T-cell (primary cell): ENCODE measurements around the gene TSC1. TPM values are rescaled to one million over a fixed set of nuclear protein-coding genes. Genes with fewer than 3 reads are reported as not detected.

ENCODE experiments used
- ATAC-seq, 4 experiments: fragments of 200-7000 bp in 3 of 4; fragments of 150-1000 bp in 1 of 4; cut with Tn5 transposase; replicated peaks in 1 of 4; 1 replicate in 3 of 4; 2 replicates in 1 of 4; pipeline ENCODE4 v1.10.0; 2021; ENCODE audit warnings: moderate library complexity in 3 of 4, mild to moderate bottlenecking in 2 of 4, moderate number of reproducible peaks in 1 of 4
- CTCF ChIA-PET, 2 donors: fragments of 300-600 bp; sonication (Branson Sonifier 250); formaldehyde crosslinking; loops; one replicate each; lab custom pipeline; 2022; ENCODE audit warnings: antibody characterized with exemption in 2 of 2; lab: Charles Lee
- POLR2A ChIA-PET, 2 donors: fragments of 300-600 bp; sonication (Branson Sonifier 250); formaldehyde crosslinking; loops; one replicate each; lab custom pipeline; 2022; ENCODE audit warnings: antibody characterized with exemption in 2 of 2; lab: Charles Lee
- DNase-seq, 35 experiments: peaks; one replicate each; pipeline versions ENCODE4 v3.0.0 to v3.0.0-alpha.2; 2013 to 2023
- H3K27ac ChIP-seq: one replicate; pipeline ENCODE4 v1.5.1; 2013; ENCODE audit warnings: low read length
- H3K27me3 ChIP-seq, 2 experiments: replicated peaks in 1 of 2; 1 replicate in 1 of 2; 2 replicates in 1 of 2; pipeline versions ENCODE4 v1.6.1 to v1.7.0; 2013; ENCODE audit warnings: low read length in 1 of 2, mixed read lengths in 1 of 2; ENCODE audit not compliant: control insufficient read depth in 2 of 2, insufficient read depth in 2 of 2; ENCODE audit errors: extremely low read depth in 1 of 2
- H3K36me3 ChIP-seq, 2 donors: 1 replicate in 1 of 2; 2 replicates in 1 of 2; pipeline versions ENCODE4 v1.6.1 to v1.7.0; 2013; ENCODE audit warnings: low read length in 1 of 2; ENCODE audit not compliant: control insufficient read depth in 2 of 2, insufficient read depth in 1 of 2; ENCODE audit errors: extremely low read depth in 1 of 2
- H3K4me1 ChIP-seq, 2 experiments: 1 replicate in 1 of 2; 2 replicates in 1 of 2; pipeline versions ENCODE4 v1.6.1 to v1.7.0; 2013; ENCODE audit warnings: low read length in 2 of 2, mixed read lengths in 1 of 2; ENCODE audit not compliant: insufficient read depth in 2 of 2, control insufficient read depth in 1 of 2; ENCODE audit errors: extremely low read depth in 1 of 2
- H3K4me3 ChIP-seq, 2 donors: 1 replicate in 1 of 2; 2 replicates in 1 of 2; pipeline versions ENCODE4 v1.5.1 to v1.7.0; 2013; ENCODE audit warnings: mild to moderate bottlenecking in 2 of 2, low read length in 1 of 2, moderate library complexity in 1 of 2; ENCODE audit not compliant: control insufficient read depth in 1 of 2; ENCODE audit errors: extremely low read depth in 1 of 2
- H3K9me3 ChIP-seq: 2 replicates; pipeline ENCODE4 v1.7.0; 2013
- H3K27ac Mint-ChIP-seq, 2 donors: one replicate each; pipeline ENCODE4 v1.8.0; 2020 to 2021; ENCODE audit warnings: mild to moderate bottlenecking in 2 of 2, mixed read lengths in 2 of 2
- H3K27me3 Mint-ChIP-seq, 2 donors: one replicate each; pipeline ENCODE4 v1.8.0; 2021 to 2022; ENCODE audit warnings: mixed read lengths in 2 of 2
- H3K36me3 Mint-ChIP-seq: one replicate; pipeline ENCODE4 v1.8.0; 2021; ENCODE audit warnings: mixed read lengths
- H3K4me1 Mint-ChIP-seq, 3 donors: one replicate each; pipeline ENCODE4 v1.8.0; 2020 to 2022; ENCODE audit warnings: mixed read lengths in 3 of 3, mild to moderate bottlenecking in 1 of 3
- H3K4me3 Mint-ChIP-seq, 3 donors: one replicate each; pipeline ENCODE4 v1.8.0; 2020 to 2022; ENCODE audit warnings: mild to moderate bottlenecking in 3 of 3, mixed read lengths in 3 of 3, moderate library complexity in 3 of 3
- H3K9me3 Mint-ChIP-seq, 3 donors: one replicate each; pipeline ENCODE4 v1.8.0; 2020 to 2022; ENCODE audit warnings: mixed read lengths in 3 of 3
- WGBS: methylation state at CpG from one replicate; pipeline ENCODE4 v1.1.5; 2013; ENCODE audit warnings: missing lambda C conversion rate; ENCODE audit not compliant: insufficient coverage; 5-methylcytosine and 5-hydroxymethylcytosine counted together
- total RNA-seq, 35 experiments: library from RNA in 6 of 35; stranded (reverse) in 6 of 35; fragments of 120-200 nt in 1 of 35; gene quantifications; one replicate each; pipeline versions ENCODE4 v1.2.1 to v1.2.4 and lab custom pipeline; 2013 to 2026

TSC1 gene
- total RNA-seq, 5 donors from 2014 or later (not counting 1 experiment from before 2014, with no cell fraction given), result 56.4 to 70.4 (median 59.8) TPM

DNA sequence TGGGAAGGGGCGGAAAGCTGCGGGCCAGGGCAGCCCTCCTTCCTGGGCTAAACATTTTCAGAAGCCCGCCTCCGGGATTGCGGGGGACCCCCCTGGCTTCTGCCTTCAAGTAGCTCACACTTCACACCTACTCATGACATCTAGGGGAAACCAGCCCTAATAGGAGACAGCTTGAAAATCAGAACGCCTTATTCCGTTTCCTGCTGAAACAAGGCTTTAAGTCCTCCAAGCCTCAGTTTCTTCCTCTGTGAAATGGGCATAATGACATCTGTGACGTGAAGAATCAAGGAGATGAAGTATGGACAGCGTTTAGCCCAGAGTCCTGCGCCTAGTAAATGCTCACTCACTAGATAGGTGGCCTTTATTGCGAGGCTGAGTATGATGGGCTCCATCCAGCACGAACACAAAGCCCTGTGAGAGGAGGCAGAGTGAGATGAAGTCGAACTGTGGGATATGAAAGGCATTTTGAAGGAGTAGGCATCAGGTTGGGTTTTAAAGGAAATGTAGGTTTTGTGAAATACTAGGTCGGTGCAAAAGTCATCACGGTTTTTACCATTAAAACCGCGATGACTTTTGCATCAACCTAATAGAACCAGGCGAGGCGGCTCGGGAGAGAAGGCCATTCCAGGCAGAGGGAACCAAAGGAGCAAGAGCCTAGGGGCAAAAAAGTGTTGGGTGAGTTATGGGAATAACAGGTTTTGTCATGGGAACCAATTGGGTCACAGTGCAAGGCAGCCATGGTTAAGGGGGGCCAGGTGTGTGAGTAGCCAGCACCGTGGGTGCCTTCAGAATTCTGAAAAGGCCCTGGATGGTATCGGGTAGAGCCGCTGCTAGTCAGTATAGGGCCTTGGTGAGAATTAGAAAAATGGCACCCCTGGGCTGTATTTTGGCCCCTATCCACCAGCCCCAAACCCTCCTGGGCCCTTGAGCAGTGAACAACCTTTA, 1.0 kb upstream of the TSC1 start:
- CTCF ChIA-PET, result interaction anchor here (0.6 to 3.0 kb wide), 4 partner anchors 41 to 514 kb away, joined by 3 to 14 read pairs (median 5); partner anchors contain the start of gene CACFD1 (in 1 of the 2)
- DNase-seq, result peak in 2 of 35 experiments; percentile 1 to 3
- peak overlapping the region; percentile 94 to 97 (median 95) for H3K4me3 Mint-ChIP-seq
- WGBS, result 73% methylated on average over 20 of the region's 23 CpGs
- Histone ChIP-seq H3K27me3 (no peaks in the 10 kb centered on the region), H3K9me3 (no peaks in the 10 kb centered on the region), H3K4me3 (peak overlapping the region; percentile 63 to 79), H3K27ac (peak overlapping the region; percentile 94), H3K36me3 (no peaks in the 10 kb centered on the region), H3K4me1 (peaks cover 10 to 21% of the 10 kb centered on the region in 2 experiments)
- ATAC-seq, result peak in 2 of 4 experiments; percentile 19 to 23
- no peaks in the 10 kb centered on the region for H3K36me3 Mint-ChIP-seq
- peaks cover 30 to 37% (median 36%) of the 10 kb centered on the region in 3 donors for H3K4me1 Mint-ChIP-seq
- H3K27ac Mint-ChIP-seq, result peak overlapping the region; percentile 100
- POLR2A ChIA-PET, result interaction anchor here (0.6 to 0.8 kb wide), 4 partner anchors 27 to 1441 kb away, joined by 3 to 8 read pairs (median 6); no protein-coding TSS in a partner anchor
- H3K9me3 Mint-ChIP-seq, result peaks cover 0 to 3% (median 0%) of the 10 kb centered on the region in 3 donors
- no peaks in the 10 kb centered on the region for H3K27me3 Mint-ChIP-seq

GRCh38 chr9:132943651-132944293, 644 bp downstream of the TSC1 start:
- WGBS, result 2% methylated on average over 17 of the region's 25 CpGs

GRCh38 chr9:132942541-132943182, 1.8 kb downstream of the TSC1 start:
- H3K9me3 Mint-ChIP-seq, result peaks cover 0 to 3% (median 0%) of the 10 kb centered on the region in 3 donors
- CTCF ChIA-PET, result interaction anchor here (0.5 to 3.0 kb wide), 3 partner anchors 32 to 45 kb away, joined by 3 to 14 read pairs (median 4); no protein-coding TSS in a partner anchor
- no peaks in the 10 kb centered on the region for H3K27me3 ChIP-seq
- no peaks in the 10 kb centered on the region for H3K27me3 Mint-ChIP-seq
- no peaks in the 10 kb centered on the region for H3K36me3 ChIP-seq
- peak overlapping the region; percentile 94 to 97 (median 95) for H3K4me3 Mint-ChIP-seq
- no peak overlapping the region for H3K4me3 ChIP-seq
- no CpG with 5 or more reads among the region's 5 CpGs for WGBS
- POLR2A ChIA-PET, result interaction anchor here in 1 of 2 donors (0.7 kb wide), 1 partner anchor 125 kb away, joined by 4 read pairs; no protein-coding TSS in a partner anchor
- DNase-seq (no peak), ATAC-seq (no peak)
- H3K27ac ChIP-seq, result no peak overlapping the region
- H3K36me3 Mint-ChIP-seq, result no peaks in the 10 kb centered on the region
- peaks cover 10 to 21% of the 10 kb centered on the region in 2 experiments for H3K4me1 ChIP-seq
- no peaks in the 10 kb centered on the region for H3K9me3 ChIP-seq
- H3K27ac Mint-ChIP-seq, result peak overlapping the region in 1 of 2 donors; percentile 22
- H3K4me1 Mint-ChIP-seq, result peaks cover 38 to 42% (median 41%) of the 10 kb centered on the region in 3 donors

More at GRCh38 chr9:132943651-132944293, 644 bp downstream of the TSC1 start:
- ChIA-PET CTCF (interaction anchor here in 1 of 2 donors (3.0 kb wide), 1 partner anchor 41 kb away, joined by 14 read pairs; no protein-coding TSS in a partner anchor), POLR2A (interaction anchor here (0.6 to 0.7 kb wide), 4 partner anchors 9 to 299 kb away, joined by 3 to 5 read pairs (median 4); no protein-coding TSS in a partner anchor)
- Histone ChIP-seq H3K36me3 (no peaks in the 10 kb centered on the region), H3K4me3 (peak overlapping the region; percentile 79 to 81), H3K4me1 (peaks cover 10 to 21% of the 10 kb centered on the region in 2 experiments), H3K27ac (peak overlapping the region; percentile 94), H3K9me3 (no peaks in the 10 kb centered on the region), H3K27me3 (no peaks in the 10 kb centered on the region)
- Mint-ChIP-seq H3K4me3 (peak overlapping the region; percentile 94 to 97 (median 95)), H3K27me3 (no peaks in the 10 kb centered on the region), H3K4me1 (peaks cover 33 to 41% (median 37%) of the 10 kb centered on the region in 3 donors), H3K9me3 (peaks cover 0 to 3% (median 0%) of the 10 kb centered on the region in 3 donors), H3K36me3 (no peaks in the 10 kb centered on the region), H3K27ac (peak overlapping the region; percentile 81 to 91)
- DNase-seq (peak in 6 of 35 experiments; percentile 1 to 13 (median 3)), ATAC-seq (no peak)

GRCh38 chr9:132939169-132939568, 5.2 kb downstream of the TSC1 start:
- Mint-ChIP-seq H3K27me3 (no peaks in the 10 kb centered on the region), H3K4me1 (peaks cover 30 to 36% (median 31%) of the 10 kb centered on the region in 3 donors), H3K9me3 (no peaks in the 10 kb centered on the region), H3K36me3 (peaks cover 5% of the 10 kb centered on the region), H3K4me3 (no peak overlapping the region), H3K27ac (no peak overlapping the region)
- H3K4me1 ChIP-seq, result peaks cover 10% of the 10 kb centered on the region in 2 experiments
- no peak overlapping the region for H3K4me3 ChIP-seq
- H3K27me3 ChIP-seq, result no peaks in the 10 kb centered on the region
- peaks cover 0 to 7% of the 10 kb centered on the region in 2 donors for H3K36me3 ChIP-seq
- H3K27ac ChIP-seq, result no peak overlapping the region
- ATAC-seq (no peak), DNase-seq (no peak)
- POLR2A ChIA-PET, result interaction anchor here in 1 of 2 donors (0.5 kb wide), 1 partner anchor 27 kb away, joined by 3 read pairs; no protein-coding TSS in a partner anchor
- H3K9me3 ChIP-seq, result no peaks in the 10 kb centered on the region
- no CpG with 5 or more reads among the region's 1 CpG for WGBS
- CTCF ChIA-PET, result no interaction called here

- Histone ChIP-seq H3K4me3 (no peak overlapping the region), H3K9me3 (no peaks in the 10 kb centered on the region), H3K4me1 (no peaks in the 10 kb centered on the region), H3K36me3 (peaks cover 0 to 21% of the 10 kb centered on the region in 2 donors), H3K27ac (no peak overlapping the region), H3K27me3 (no peaks in the 10 kb centered on the region)
- ATAC-seq (no peak), DNase-seq (no peak)
- H3K27me3 Mint-ChIP-seq, result no peaks in the 10 kb centered on the region
- no peaks in the 10 kb centered on the region for H3K9me3 Mint-ChIP-seq
- ChIA-PET POLR2A (no interaction called here), CTCF (no interaction called here)
- no peak overlapping the region for H3K4me3 Mint-ChIP-seq
- no CpG with 5 or more reads among the region's 7 CpGs for WGBS
- no peak overlapping the region for H3K27ac Mint-ChIP-seq
- H3K4me1 Mint-ChIP-seq, result peaks cover 18 to 27% (median 18%) of the 10 kb centered on the region in 3 donors
- peaks cover 16% of the 10 kb centered on the region for H3K36me3 Mint-ChIP-seq
Measured at GRCh38 chr9:132937463-132937901, 6.9 kb downstream of the TSC1 start.
